Suprapubic skin (tissue), 4 donors: ENCODE results near the gene BPIFA2. TPM values are rescaled to one million over a fixed set of nuclear protein-coding genes. Genes with fewer than 3 reads are reported as not detected.

ENCODE experiments used
- DNase-seq, 2 donors: peaks; one replicate each; pipeline ENCODE4 v3.0.0-alpha.2; 2019; ENCODE audit warnings: low spot score in 2 of 2
- H3K27ac ChIP-seq: fragments of 200-600 bp; sonication (generic); one replicate; pipeline ENCODE4 v1.5.1; 2019
- H3K27me3 ChIP-seq: fragments of 200-600 bp; sonication (generic); one replicate; pipeline ENCODE4 v1.5.1; 2019
- H3K36me3 ChIP-seq: fragments of 200-600 bp; sonication (generic); one replicate; pipeline ENCODE4 v1.5.1; 2019
- H3K4me1 ChIP-seq: fragments of 200-600 bp; sonication (generic); one replicate; pipeline ENCODE4 v1.5.1; 2019
- H3K4me3 ChIP-seq: fragments of 200-600 bp; sonication (generic); one replicate; pipeline ENCODE4 v1.5.1; 2019; ENCODE audit warnings: mild to moderate bottlenecking
- H3K9me3 ChIP-seq: fragments of 200-600 bp; sonication (generic); one replicate; pipeline ENCODE4 v1.5.1; 2019
- EP300 ChIP-seq: sonication (generic); formaldehyde crosslinking; IDR thresholded peaks from one replicate; pipeline ENCODE4 v1.6.1; 2017; ENCODE audit warnings: antibody characterized with exemption
- POLR2A ChIP-seq, 2 donors: fragments of 450-650 bp; IDR thresholded peaks; one replicate each; pipeline ENCODE4 v1.6.1; 2017; ENCODE audit warnings: antibody characterized with exemption in 2 of 2, mild to moderate bottlenecking in 2 of 2, moderate library complexity in 2 of 2
- POLR2AphosphoS5 ChIP-seq, 3 donors: sonication (generic); formaldehyde crosslinking; IDR thresholded peaks; one replicate each; pipeline ENCODE4 v1.6.1; 2017; ENCODE audit warnings: antibody characterized with exemption in 3 of 3
- WGBS: methylation state at CpG from one replicate; pipeline ENCODE4 v1.1.5; 2018; 5-methylcytosine and 5-hydroxymethylcytosine counted together
- total RNA-seq, 4 donors: library from RNA; depleted of rRNA; stranded (reverse); fragments of >200 nt; gene quantifications; one replicate each; pipeline ENCODE4 v1.1.0, GENCODE V29; 2016
- TF ChIP-seq, protein P1 (sequence below), 2 donors: fragments of 200-600 bp in 1 of 2; fragments of 450-650 bp in 1 of 2; sonication (generic) in 1 of 2; IDR thresholded peaks; one replicate each; pipeline ENCODE4 v1.5.1; 2016 to 2019; ENCODE audit warnings: antibody characterized with exemption in 2 of 2, mild to moderate bottlenecking in 1 of 2, moderate library complexity in 1 of 2

The BPIFA2 gene
- total RNA-seq, 4 donors from 2014 or later = not detected

- DNase-seq = no peak
- whole genome bisulfite sequencing = 82% methylated on average over 5 of the region's 5 CpGs
- H3K27me3 ChIP-seq = peaks cover 24% of the 10 kb centered on the region
- H3K27ac ChIP-seq = no peak overlapping the region
- no peaks in the 10 kb centered on the region for H3K4me1 ChIP-seq
- no peaks in the 10 kb centered on the region for H3K36me3 ChIP-seq
- H3K4me3 ChIP-seq = no peak overlapping the region
- TF ChIP-seq POLR2A (IDR thresholded peaks at IDR 0.05) (no peak), POLR2AphosphoS5 (IDR thresholded peaks at IDR 0.05) (no peak), EP300 (no peak)
- TF ChIP-seq, protein P1, sequence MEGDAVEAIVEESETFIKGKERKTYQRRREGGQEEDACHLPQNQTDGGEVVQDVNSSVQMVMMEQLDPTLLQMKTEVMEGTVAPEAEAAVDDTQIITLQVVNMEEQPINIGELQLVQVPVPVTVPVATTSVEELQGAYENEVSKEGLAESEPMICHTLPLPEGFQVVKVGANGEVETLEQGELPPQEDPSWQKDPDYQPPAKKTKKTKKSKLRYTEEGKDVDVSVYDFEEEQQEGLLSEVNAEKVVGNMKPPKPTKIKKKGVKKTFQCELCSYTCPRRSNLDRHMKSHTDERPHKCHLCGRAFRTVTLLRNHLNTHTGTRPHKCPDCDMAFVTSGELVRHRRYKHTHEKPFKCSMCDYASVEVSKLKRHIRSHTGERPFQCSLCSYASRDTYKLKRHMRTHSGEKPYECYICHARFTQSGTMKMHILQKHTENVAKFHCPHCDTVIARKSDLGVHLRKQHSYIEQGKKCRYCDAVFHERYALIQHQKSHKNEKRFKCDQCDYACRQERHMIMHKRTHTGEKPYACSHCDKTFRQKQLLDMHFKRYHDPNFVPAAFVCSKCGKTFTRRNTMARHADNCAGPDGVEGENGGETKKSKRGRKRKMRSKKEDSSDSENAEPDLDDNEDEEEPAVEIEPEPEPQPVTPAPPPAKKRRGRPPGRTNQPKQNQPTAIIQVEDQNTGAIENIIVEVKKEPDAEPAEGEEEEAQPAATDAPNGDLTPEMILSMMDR (IDR thresholded peaks at IDR 0.05) = no peak
- H3K9me3 ChIP-seq = no peaks in the 10 kb centered on the region
Measured at GRCh38 chr20:33147299-33147698, 20.7 kb upstream of the BPIFA2 start.

- TF ChIP-seq, protein P1 (IDR thresholded peaks at IDR 0.05) = no peak
- TF ChIP-seq EP300 (no peak), POLR2A (IDR thresholded peaks at IDR 0.05) (no peak), POLR2AphosphoS5 (IDR thresholded peaks at IDR 0.05) (no peak)
- no peak overlapping the region for H3K4me3 ChIP-seq
- H3K4me1 ChIP-seq = no peaks in the 10 kb centered on the region
- H3K27me3 ChIP-seq = peaks cover 29% of the 10 kb centered on the region
- WGBS = 91% methylated on average over 4 of the region's 4 CpGs
- H3K9me3 ChIP-seq = no peaks in the 10 kb centered on the region
- H3K36me3 ChIP-seq = no peaks in the 10 kb centered on the region
- DNase-seq = no peak
- no peak overlapping the region for H3K27ac ChIP-seq
Measured at GRCh38 chr20:33148040-33148439, 19.9 kb upstream of the BPIFA2 start.

DNA sequence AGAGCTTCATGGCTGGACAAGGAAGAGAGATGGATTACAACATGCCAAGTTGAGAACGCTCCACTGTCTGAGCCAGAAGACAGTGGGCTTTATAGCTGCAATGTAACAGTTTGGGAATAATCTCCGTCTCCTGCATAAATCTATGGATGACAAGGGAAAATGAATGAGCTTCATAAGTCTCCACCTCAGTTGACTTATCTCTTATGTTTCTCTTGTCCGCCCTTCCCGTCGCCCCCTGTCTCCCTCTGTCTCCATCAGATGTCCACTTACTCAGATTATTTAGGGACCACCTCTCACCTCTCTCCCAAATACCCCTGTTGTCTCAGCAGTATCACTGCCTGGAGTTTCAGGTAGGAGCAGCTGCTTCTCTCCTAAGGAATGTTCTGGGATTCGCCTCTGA is 13.7 kb upstream of the BPIFA2 start:
- Histone ChIP-seq H3K36me3 (no peaks in the 10 kb centered on the region), H3K4me3 (no peak overlapping the region), H3K4me1 (no peaks in the 10 kb centered on the region), H3K9me3 (no peaks in the 10 kb centered on the region), H3K27me3 (peaks cover 47% of the 10 kb centered on the region), H3K27ac (no peak overlapping the region)
- WGBS = 84% methylated on average over 6 of the region's 6 CpGs
- no peak for DNase-seq
- TF ChIP-seq POLR2AphosphoS5 (IDR thresholded peaks at IDR 0.05) (no peak), EP300 (no peak), POLR2A (IDR thresholded peaks at IDR 0.05) (no peak)
- TF ChIP-seq, protein P1 (IDR thresholded peaks at IDR 0.05) = no peak

GRCh38 chr20:33158637-33159385 is 9.1 kb upstream of the BPIFA2 start:
- Histone ChIP-seq H3K27ac (no peak overlapping the region), H3K4me1 (no peaks in the 10 kb centered on the region), H3K36me3 (no peaks in the 10 kb centered on the region), H3K4me3 (no peak overlapping the region), H3K27me3 (peaks cover 25% of the 10 kb centered on the region), H3K9me3 (no peaks in the 10 kb centered on the region)
- WGBS = 79% methylated on average over 8 of the region's 9 CpGs
- TF ChIP-seq POLR2AphosphoS5 (IDR thresholded peaks at IDR 0.05) (no peak), EP300 (no peak), POLR2A (IDR thresholded peaks at IDR 0.05) (no peak)
- TF ChIP-seq, protein P1 (IDR thresholded peaks at IDR 0.05) = no peak
- no peak for DNase-seq

DNA sequence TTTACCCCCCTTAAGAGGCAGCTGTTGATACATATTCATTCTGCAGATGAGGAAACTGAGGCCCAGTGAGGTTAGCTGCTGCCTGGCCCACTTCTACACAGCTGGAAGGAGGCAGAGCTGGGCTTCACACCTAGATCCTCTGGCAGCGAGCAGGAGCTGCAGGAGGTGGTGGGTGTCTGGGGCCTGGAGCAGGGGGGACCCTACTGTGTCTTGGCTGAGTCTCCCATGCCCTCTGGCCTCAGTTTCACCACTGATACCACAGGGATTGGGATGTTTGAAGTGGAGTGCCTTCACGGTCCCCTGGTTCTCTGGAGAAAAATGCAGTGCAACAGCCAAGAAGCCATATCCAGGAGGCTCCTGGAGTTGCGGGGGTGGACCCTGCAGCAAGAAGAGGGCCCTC is 8.2 kb upstream of the BPIFA2 start:
- H3K9me3 ChIP-seq = no peaks in the 10 kb centered on the region
- 68% methylated on average over 2 of the region's 3 CpGs for WGBS
- H3K27ac ChIP-seq = no peak overlapping the region
- H3K36me3 ChIP-seq = no peaks in the 10 kb centered on the region
- H3K27me3 ChIP-seq = peaks cover 24% of the 10 kb centered on the region
- no peak for DNase-seq
- H3K4me3 ChIP-seq = no peak overlapping the region
- no peak for TF ChIP-seq POLR2A (IDR thresholded peaks at IDR 0.05)
- no peak for TF ChIP-seq EP300
- no peak for TF ChIP-seq POLR2AphosphoS5 (IDR thresholded peaks at IDR 0.05)
- TF ChIP-seq, protein P1 (IDR thresholded peaks at IDR 0.05) = no peak
- no peaks in the 10 kb centered on the region for H3K4me1 ChIP-seq
